GM23338 (cell line): Measurements from ENCODE around the gene GON7. TPM values are rescaled to one million over a fixed set of nuclear protein-coding genes. Genes with fewer than 3 reads are reported as not detected.

Experiments used
- ATAC-seq: fragments of 200-7000 bp; cut with Tn5 transposase; 3 replicates; pipeline ENCODE4 v1.9.1; 2020
- DNase-seq: peaks from one replicate; pipeline ENCODE4 v3.0.0-alpha.2; 2015; ENCODE audit warnings: low spot score
- H2AFZ ChIP-seq: fragments of 200-600 bp; sonication (generic); 2 replicates; pipeline ENCODE4 v1.8.0; 2016; ENCODE audit warnings: antibody characterized with exemption, mild to moderate bottlenecking, moderate library complexity
- H3F3A ChIP-seq: fragments of 200-600 bp; sonication (generic); replicated peaks from 2 replicates; pipeline ENCODE4 v1.8.0; 2017; ENCODE audit warnings: antibody characterized with exemption, mixed run types, low read depth
- H3K27ac ChIP-seq: fragments of 200-600 bp; sonication (generic); 2 replicates; pipeline ENCODE4 v1.6.1; 2016; ENCODE audit warnings: low read depth
- H3K27me3 ChIP-seq: fragments of 200-600 bp; sonication (generic); 2 replicates; pipeline ENCODE4 v1.8.0; 2016; ENCODE audit warnings: mild to moderate bottlenecking, mixed run types, moderate library complexity; ENCODE audit not compliant: insufficient read depth
- H3K36me3 ChIP-seq: fragments of 200-600 bp; sonication (generic); 2 replicates; pipeline ENCODE4 v1.8.0; 2016; ENCODE audit warnings: mild to moderate bottlenecking; ENCODE audit not compliant: insufficient read depth
- H3K4me1 ChIP-seq: fragments of 200-600 bp; sonication (generic); 2 replicates; pipeline ENCODE4 v1.8.0; 2016; ENCODE audit warnings: mild to moderate bottlenecking, moderate library complexity; ENCODE audit not compliant: insufficient read depth
- H3K4me2 ChIP-seq: fragments of 200-600 bp; sonication (generic); 2 replicates; pipeline ENCODE4 v1.7.1; 2017; ENCODE audit warnings: mixed run types
- H3K4me3 ChIP-seq: fragments of 200-600 bp; sonication (generic); 2 replicates; pipeline ENCODE4 v1.6.1; 2016; ENCODE audit warnings: mixed run types
- H3K79me2 ChIP-seq: fragments of 200-600 bp; sonication (generic); replicated peaks from 2 replicates; pipeline ENCODE4 v1.8.0; 2017; ENCODE audit warnings: mild to moderate bottlenecking; ENCODE audit not compliant: insufficient read depth
- H3K9me2 ChIP-seq: fragments of 200-600 bp; sonication (generic); 2 replicates; pipeline ENCODE4 v1.8.0; 2017; ENCODE audit not compliant: insufficient read depth
- H4K20me1 ChIP-seq: fragments of 200-600 bp; sonication (generic); replicated peaks from 2 replicates; pipeline ENCODE4 v1.8.0; 2017; ENCODE audit warnings: mild to moderate bottlenecking; ENCODE audit not compliant: insufficient read depth
- H3K27ac Mint-ChIP-seq: 2 replicates; pipeline ENCODE4 v1.8.0; 2020; ENCODE audit warnings: inconsistent platforms, mild to moderate bottlenecking, moderate library complexity, mixed read lengths
- H3K27me3 Mint-ChIP-seq: 3 replicates; pipeline ENCODE4 v1.8.0; 2022; ENCODE audit warnings: low read depth, mild to moderate bottlenecking, moderate library complexity, mixed read lengths, inconsistent platforms; ENCODE audit not compliant: insufficient read depth, poor library complexity
- H3K36me3 Mint-ChIP-seq: 3 replicates; pipeline ENCODE4 v1.8.0; 2021; ENCODE audit warnings: low read depth, mild to moderate bottlenecking, inconsistent platforms, moderate library complexity, mixed read lengths
- H3K4me1 Mint-ChIP-seq: 3 replicates; pipeline ENCODE4 v1.8.0; 2020; ENCODE audit warnings: mild to moderate bottlenecking, inconsistent platforms, mixed read lengths
- H3K4me3 Mint-ChIP-seq: 3 replicates; pipeline ENCODE4 v1.8.0; 2021; ENCODE audit warnings: moderate library complexity, mild to moderate bottlenecking, inconsistent platforms, mixed read lengths
- H3K9me3 Mint-ChIP-seq: 3 replicates; pipeline ENCODE4 v1.8.0; 2020; ENCODE audit warnings: moderate library complexity, mild to moderate bottlenecking, inconsistent platforms, mixed read lengths
- CREB1 ChIP-seq: fragments of 250-450 bp; sonication (Bioruptor Pico); IDR thresholded peaks from 2 replicates; pipeline ENCODE4 v1.5.0; 2020; ENCODE audit warnings: low read depth, mild to moderate bottlenecking, moderate library complexity
- EZH2 ChIP-seq: fragments of 200-600 bp; sonication (generic); IDR thresholded peaks from one replicate; pipeline ENCODE4 v1.8.0; 2017; ENCODE audit warnings: antibody characterized with exemption, mild to moderate bottlenecking, low read depth; ENCODE audit not compliant: unreplicated experiment
- EZH2phosphoT487 ChIP-seq: fragments of 200-600 bp; sonication (generic); IDR thresholded peaks from one replicate; pipeline ENCODE4 v1.8.1; 2018; ENCODE audit warnings: antibody characterized with exemption; ENCODE audit not compliant: unreplicated experiment
- JUNB ChIP-seq: IDR thresholded peaks from one replicate; pipeline ENCODE4 v1.6.1; 2016; ENCODE audit warnings: antibody characterized with exemption; ENCODE audit not compliant: unreplicated experiment
- POLR2AphosphoS5 ChIP-seq: IDR thresholded peaks from 2 replicates; pipeline ENCODE4 v1.6.1; 2016; ENCODE audit warnings: antibody characterized with exemption, low read depth
- STAT1 ChIP-seq: IDR thresholded peaks from one replicate; pipeline ENCODE4 v1.6.1; 2016; ENCODE audit warnings: antibody characterized with exemption; ENCODE audit not compliant: unreplicated experiment
- ZNF114 ChIP-seq: fragments of 250-450 bp; sonication (Bioruptor Pico); IDR thresholded peaks from 2 replicates; pipeline ENCODE4 v1.5.0; 2020; ENCODE audit warnings: mild to moderate bottlenecking, moderate library complexity
- ZNF331 ChIP-seq: fragments of 250-450 bp; sonication (Bioruptor Pico); IDR thresholded peaks from 2 replicates; pipeline ENCODE4 v1.5.0; 2020; ENCODE audit warnings: low read depth, mild to moderate bottlenecking, moderate library complexity
- polyA plus RNA-seq: library from polyadenylated mRNA; unstranded; fragments of >200 nt; fragmentation: Nextera tagmentation; extraction: Ambion mirVana; gene quantifications from 2 replicates; pipeline ENCODE4 v1.2.1, GENCODE V29; 2016
- total RNA-seq: library from RNA; depleted of rRNA; stranded (reverse); fragments of >200 nt; shearing (Covaris generic); gene quantifications from 2 replicates; pipeline ENCODE4 v1.2.3, GENCODE V29; 2014
- TF ChIP-seq, protein P1 (sequence below): IDR thresholded peaks from one replicate; pipeline ENCODE4 v1.6.1; 2018; ENCODE audit warnings: antibody characterized with exemption; ENCODE audit not compliant: unreplicated experiment
- TF ChIP-seq, protein P2 (sequence below): IDR thresholded peaks from 2 replicates; pipeline ENCODE4 v1.6.1; 2016; ENCODE audit warnings: antibody characterized with exemption

GON7 gene
- total and polyA plus RNA-seq, 2 experiments from 2014 or later: 12.8 to 16.6 TPM

DNA sequence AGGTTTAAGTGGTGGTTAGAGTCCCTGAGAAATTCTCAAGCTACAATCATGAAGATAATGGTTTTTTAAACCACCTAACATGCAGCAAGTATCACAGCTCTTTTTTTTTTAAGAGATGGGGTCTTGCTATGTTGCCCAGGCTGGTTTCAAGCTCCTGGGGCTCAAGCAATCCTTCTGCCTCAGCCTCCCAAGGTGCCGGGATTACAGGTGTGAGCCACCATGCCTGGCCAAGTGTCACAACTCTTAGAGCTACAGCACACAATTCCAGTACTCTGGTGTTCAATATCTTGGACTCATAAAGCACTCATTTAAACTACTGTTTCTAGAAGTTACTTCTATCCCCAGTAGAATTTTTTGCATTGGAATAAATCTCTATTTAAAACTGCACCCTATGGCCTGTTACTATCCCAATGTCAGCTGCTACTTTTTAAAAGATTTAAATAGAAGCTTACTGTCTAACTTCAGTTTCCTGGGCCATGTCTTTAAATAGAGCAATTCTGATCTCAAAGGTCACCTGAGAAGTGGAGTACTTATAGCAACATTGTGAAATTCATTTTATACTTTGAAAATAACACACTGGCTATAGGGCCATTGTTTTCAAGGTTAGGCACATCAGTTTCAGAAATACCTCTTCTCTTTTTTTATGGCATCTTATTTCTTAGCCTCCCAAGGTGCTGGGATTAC is 11.4 kb downstream of the GON7 start:
- Mint-ChIP-seq H3K27me3 (no peaks in the 10 kb centered on the region), H3K27ac (no peak overlapping the region), H3K4me3 (no peak overlapping the region), H3K4me1 (no peaks in the 10 kb centered on the region), H3K36me3 (no peaks in the 10 kb centered on the region), H3K9me3 (no peaks in the 10 kb centered on the region)
- H3K27ac ChIP-seq: no peak overlapping the region
- H3K27me3 ChIP-seq: no peaks in the 10 kb centered on the region
- no peak for TF ChIP-seq ZNF114
- TF ChIP-seq JUNB: no peak
- no peak for TF ChIP-seq EZH2phosphoT487
- TF ChIP-seq, protein P1, sequence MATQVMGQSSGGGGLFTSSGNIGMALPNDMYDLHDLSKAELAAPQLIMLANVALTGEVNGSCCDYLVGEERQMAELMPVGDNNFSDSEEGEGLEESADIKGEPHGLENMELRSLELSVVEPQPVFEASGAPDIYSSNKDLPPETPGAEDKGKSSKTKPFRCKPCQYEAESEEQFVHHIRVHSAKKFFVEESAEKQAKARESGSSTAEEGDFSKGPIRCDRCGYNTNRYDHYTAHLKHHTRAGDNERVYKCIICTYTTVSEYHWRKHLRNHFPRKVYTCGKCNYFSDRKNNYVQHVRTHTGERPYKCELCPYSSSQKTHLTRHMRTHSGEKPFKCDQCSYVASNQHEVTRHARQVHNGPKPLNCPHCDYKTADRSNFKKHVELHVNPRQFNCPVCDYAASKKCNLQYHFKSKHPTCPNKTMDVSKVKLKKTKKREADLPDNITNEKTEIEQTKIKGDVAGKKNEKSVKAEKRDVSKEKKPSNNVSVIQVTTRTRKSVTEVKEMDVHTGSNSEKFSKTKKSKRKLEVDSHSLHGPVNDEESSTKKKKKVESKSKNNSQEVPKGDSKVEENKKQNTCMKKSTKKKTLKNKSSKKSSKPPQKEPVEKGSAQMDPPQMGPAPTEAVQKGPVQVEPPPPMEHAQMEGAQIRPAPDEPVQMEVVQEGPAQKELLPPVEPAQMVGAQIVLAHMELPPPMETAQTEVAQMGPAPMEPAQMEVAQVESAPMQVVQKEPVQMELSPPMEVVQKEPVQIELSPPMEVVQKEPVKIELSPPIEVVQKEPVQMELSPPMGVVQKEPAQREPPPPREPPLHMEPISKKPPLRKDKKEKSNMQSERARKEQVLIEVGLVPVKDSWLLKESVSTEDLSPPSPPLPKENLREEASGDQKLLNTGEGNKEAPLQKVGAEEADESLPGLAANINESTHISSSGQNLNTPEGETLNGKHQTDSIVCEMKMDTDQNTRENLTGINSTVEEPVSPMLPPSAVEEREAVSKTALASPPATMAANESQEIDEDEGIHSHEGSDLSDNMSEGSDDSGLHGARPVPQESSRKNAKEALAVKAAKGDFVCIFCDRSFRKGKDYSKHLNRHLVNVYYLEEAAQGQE: no peak
- H3K9me2 ChIP-seq: no peaks in the 10 kb centered on the region
- H4K20me1 ChIP-seq: no peaks in the 10 kb centered on the region
- H3K4me1 ChIP-seq: no peaks in the 10 kb centered on the region
- no peaks in the 10 kb centered on the region for H3K79me2 ChIP-seq
- H3K4me2 ChIP-seq: no peak overlapping the region
- no peak overlapping the region for H2AFZ ChIP-seq
- H3K4me3 ChIP-seq: no peak overlapping the region
- DNase-seq (no peak), ATAC-seq (no peak)
- no peaks in the 10 kb centered on the region for H3F3A ChIP-seq
- H3K36me3 ChIP-seq: no peaks in the 10 kb centered on the region

DNA sequence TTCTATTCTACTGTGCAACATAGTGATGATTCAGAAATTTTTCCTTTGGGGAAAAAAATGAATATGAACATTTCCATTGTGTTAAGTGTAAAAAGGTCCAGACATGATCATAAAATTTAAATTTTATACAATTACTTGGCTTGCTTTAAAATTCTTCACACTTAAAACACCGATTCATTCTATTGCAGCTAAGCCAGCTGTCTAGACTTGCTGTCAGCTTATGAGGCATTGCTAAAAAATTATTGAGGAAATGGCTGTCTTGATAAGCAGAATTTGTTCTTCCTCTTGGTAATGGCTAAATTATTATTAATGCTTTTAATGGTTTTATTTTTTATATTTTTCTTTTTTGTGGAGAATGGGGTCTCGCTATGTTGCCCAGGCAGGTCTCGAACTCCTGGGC is 19.9 kb downstream of the GON7 start:
- ATAC-seq (no peak), DNase-seq (no peak)
- peaks cover 19% of the 10 kb centered on the region for H3K36me3 Mint-ChIP-seq
- H3K27me3 Mint-ChIP-seq: peaks cover 7% of the 10 kb centered on the region
- Histone ChIP-seq H2AFZ (no peak overlapping the region), H3K4me3 (no peak overlapping the region), H3K27ac (no peak overlapping the region), H3K79me2 (peaks cover 38% of the 10 kb centered on the region), H3F3A (peaks cover 18% of the 10 kb centered on the region), H3K27me3 (no peaks in the 10 kb centered on the region), H4K20me1 (0 out of 2 replicates have a peak, but pooled peaks cover 12% of the 10 kb centered on the region), H3K4me1 (peaks cover 6% of the 10 kb centered on the region; the same call in 1 of the 2 replicates), H3K9me2 (no peaks in the 10 kb centered on the region), H3K36me3 (peaks cover 19% of the 10 kb centered on the region; the same call in 1 of the 2 replicates), H3K4me2 (no peak overlapping the region)
- H3K27ac Mint-ChIP-seq: no peak overlapping the region
- no peak overlapping the region for H3K4me3 Mint-ChIP-seq
- H3K4me1 Mint-ChIP-seq: peaks cover 16% of the 10 kb centered on the region; the same call in 2 of the 3 replicates
- no peaks in the 10 kb centered on the region for H3K9me3 Mint-ChIP-seq
- no peak for TF ChIP-seq JUNB
- no peak for TF ChIP-seq EZH2
- TF ChIP-seq, protein P2, sequence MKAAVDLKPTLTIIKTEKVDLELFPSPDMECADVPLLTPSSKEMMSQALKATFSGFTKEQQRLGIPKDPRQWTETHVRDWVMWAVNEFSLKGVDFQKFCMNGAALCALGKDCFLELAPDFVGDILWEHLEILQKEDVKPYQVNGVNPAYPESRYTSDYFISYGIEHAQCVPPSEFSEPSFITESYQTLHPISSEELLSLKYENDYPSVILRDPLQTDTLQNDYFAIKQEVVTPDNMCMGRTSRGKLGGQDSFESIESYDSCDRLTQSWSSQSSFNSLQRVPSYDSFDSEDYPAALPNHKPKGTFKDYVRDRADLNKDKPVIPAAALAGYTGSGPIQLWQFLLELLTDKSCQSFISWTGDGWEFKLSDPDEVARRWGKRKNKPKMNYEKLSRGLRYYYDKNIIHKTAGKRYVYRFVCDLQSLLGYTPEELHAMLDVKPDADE: no peak
- no peak for TF ChIP-seq POLR2AphosphoS5
- no peak for TF ChIP-seq STAT1
- TF ChIP-seq EZH2phosphoT487: no peak
- TF ChIP-seq ZNF114: no peak
- TF ChIP-seq CREB1 (CRISPR knock-in tag): no peak
- TF ChIP-seq ZNF331: no peak
- TF ChIP-seq, protein P1: no peak
